Stimulated activated CD4-positive, alpha-beta T cell treated with anti-CD3 and anti-CD28 coated beads, Interleukin-12 subunit alpha, Interleukin-12 subunit beta, amount 100 ng/mL, for 4 hours (primary cell): ENCODE measurements around the gene MLH1.
"Not testable (repeated sequence)": the region's sequence is repeated elsewhere in the genome, so short reads cannot be mapped to it uniquely, and the experiment has no call there.

Experiments used
- DNase-seq: peaks from one replicate; pipeline ENCODE4 v3.0.0-alpha.2; 2020

MLH1 gene

GRCh38 chr3:37040231-37040630, 46.9 kb downstream of the MLH1 start:
- no peak for DNase-seq

DNA sequence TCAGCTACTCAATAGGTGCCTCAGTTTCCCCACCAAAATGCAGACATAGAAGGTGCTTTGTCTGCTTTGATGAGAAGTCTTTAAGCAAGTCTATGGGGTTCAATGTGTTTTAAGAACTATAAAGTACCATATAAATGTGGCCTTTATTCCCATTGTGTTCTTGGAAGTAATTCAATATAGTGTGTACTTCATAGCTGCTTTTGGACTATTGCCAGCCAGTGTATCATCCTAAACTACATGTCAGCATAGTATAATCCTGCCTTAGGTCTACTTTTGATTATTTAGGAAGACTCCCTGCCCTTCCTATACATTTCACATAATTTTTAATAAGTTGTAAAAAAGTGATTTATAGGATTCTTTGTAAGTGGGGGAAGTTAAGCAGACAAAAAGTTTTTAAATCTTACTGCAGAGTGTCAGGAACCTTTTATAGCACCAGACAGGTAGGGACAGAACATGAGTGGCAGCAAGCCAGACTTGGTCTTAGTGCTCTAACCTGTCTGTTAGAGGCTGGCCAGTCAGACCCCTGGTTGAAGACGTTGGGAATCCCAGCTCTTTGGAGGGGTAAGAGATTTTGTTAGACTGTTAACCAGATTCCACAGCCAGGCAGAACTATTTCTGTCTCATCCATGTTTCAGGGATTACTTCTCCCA, 48.4 kb downstream of the MLH1 start:
- DNase-seq = no peak

DNA sequence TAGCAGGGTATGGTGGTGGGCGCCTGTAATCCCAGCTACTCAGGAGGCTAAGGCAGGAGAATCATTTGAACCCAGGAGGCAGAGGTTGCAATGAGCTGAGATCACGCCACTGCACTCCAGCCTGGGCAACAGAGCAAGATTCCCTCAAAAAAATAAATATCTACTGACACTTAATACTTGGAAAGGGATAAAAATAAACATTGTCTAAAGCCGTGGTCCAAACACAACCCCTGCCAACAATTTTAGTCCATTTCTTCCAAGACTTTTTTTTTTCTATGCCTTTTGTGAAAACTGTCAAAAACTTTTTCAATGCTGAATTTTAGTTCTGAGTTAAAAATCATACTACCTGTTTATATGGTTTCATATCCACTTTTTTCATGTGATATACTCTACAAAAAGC, 49.4 kb downstream of the MLH1 start:
- not testable (repeated sequence) for DNase-seq

DNA sequence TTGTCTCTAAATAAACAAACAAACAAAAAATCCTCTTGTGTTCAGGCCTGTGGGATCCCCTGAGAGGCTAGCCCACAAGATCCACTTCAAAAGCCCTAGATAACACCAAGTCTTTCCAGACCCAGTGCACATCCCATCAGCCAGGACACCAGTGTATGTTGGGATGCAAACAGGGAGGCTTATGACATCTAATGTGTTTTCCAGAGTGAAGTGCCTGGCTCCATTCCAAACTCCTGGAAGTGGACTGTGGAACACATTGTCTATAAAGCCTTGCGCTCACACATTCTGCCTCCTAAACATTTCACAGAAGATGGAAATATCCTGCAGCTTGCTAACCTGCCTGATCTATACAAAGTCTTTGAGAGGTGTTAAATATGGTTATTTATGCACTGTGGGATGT, 57.0 kb downstream of the MLH1 start:
- DNase-seq = no peak

GRCh38 chr3:37052860-37053259, 59.5 kb downstream of the MLH1 start:
- no peak for DNase-seq

DNA sequence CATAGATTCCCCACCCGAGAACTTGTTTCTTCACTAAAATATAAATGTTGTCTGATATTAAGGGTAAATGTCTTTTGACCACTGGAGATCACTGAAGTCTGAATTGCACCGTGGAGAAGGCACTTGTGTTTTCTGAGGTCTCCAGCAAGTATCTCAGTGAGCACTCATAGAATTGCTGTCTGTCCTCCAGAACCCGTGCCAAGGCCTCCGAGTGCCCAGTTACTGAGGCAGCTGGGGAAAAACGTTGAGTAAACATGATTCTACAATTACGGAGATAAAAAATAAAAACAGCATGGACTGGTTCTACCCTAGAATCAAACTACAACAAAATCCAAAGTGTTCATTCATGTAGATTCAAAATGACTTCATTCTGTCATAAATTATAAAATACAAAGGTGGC, 60.0 kb downstream of the MLH1 start:
- DNase-seq = no peak

DNA sequence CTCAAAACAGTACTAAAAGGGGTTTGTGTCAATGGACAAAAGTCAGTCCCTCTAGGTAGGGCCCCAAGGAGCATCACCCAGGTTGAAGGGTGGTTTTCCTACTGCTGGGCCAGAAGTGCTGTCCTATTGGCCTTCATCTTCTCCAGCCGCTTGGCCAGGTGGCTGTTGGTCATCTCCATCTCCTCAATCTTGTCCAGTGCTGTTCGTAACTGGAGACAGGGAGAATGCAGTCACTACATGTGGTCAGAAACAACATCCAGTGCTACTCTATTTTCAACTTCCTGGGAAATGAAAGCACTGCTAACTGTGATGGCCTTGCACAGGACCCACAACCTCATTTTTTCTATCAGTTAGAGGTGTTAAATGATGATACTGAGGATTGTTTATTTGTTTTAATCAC, 60.4 kb downstream of the MLH1 start:
- no peak for DNase-seq

GRCh38 chr3:37054370-37054769, 61.1 kb downstream of the MLH1 start:
- no peak for DNase-seq

GRCh38 chr3:37055077-37055476, 61.8 kb downstream of the MLH1 start:
- DNase-seq = not testable (repeated sequence)

DNA sequence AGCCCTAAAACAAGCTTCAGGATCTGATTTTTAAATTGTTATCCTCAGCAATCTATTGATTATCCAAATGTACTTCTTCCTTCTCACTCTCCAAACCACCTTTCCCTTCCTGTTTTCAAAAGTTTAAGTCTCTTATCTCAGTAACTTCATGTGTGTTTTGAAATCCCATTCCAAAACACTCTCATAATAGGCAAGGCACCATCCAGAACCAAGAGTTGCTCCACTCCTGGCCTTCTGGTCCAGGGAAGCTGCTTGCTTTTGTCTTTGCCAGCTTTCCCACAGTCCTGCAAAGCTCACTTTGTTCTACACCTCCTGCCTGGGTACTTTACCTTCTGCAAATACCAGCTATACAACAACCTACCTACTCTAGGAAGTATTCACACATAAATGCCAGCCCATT, 63.5 kb downstream of the MLH1 start:
- DNase-seq = no peak

DNA sequence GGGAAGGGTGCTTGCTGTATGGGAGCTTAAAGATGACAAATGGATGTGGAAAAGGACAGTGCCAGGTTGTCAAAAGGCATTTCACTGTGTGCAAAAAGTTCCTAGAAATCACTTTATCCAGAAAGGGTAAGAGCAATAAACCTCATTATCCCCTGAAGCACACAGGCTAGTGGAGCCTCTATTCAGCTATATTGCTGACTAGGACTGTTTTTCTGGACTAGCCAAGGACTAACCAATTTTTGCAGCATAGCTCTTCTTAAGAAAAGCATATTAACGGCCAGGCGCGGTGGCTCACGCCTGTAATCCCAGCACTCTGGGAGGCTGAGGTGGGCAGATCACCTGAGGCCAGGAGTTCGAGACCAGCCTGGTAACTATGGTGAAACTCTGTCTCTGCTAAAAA, 64.8 kb downstream of the MLH1 start:
- DNase-seq = no peak

GRCh38 chr3:37064747-37065146, 71.4 kb downstream of the MLH1 start:
- DNase-seq = no peak

- DNase-seq = no peak
Observed at GRCh38 chr3:37067577-37067976, 74.3 kb downstream of the MLH1 start.

DNA sequence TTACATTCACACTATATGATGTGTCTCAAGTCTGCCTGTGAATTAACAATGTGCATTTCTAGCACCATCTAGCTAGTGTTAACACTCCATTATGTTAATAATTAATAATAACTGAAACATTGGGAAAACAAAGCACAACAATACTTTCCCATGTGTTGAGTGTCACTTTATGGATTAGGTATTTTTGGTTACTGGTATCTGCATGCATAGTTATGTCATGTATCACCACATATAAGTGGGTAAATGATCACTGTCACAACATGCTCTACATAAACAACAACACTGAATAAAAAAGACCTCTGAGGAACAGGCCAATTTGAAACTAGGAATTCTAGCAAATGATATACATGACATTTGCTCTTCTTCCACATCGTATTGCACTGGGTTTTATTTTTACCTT, 74.7 kb downstream of the MLH1 start:
- no peak for DNase-seq

DNA sequence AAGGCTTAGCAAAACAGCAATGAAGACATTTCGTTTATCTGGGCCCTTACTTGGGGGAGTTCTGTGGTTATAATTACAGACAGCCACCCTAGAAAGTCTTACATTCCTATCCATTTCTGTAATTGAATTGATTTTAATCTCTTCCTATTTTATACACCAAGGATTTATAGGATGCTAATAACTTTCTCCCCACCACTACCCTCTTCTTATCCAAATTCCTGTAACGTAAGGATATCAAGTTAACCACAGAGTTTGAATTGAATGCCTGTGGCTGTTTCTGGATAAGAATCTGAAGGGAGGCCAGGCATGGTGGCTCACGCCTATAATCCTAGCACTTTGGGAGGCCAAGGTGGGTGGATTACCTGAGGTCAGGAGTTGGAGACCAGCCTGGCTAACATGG, 78.6 kb downstream of the MLH1 start:
- no peak for DNase-seq

- no peak for DNase-seq
Observed at GRCh38 chr3:37072892-37073291, 79.6 kb downstream of the MLH1 start.

DNA sequence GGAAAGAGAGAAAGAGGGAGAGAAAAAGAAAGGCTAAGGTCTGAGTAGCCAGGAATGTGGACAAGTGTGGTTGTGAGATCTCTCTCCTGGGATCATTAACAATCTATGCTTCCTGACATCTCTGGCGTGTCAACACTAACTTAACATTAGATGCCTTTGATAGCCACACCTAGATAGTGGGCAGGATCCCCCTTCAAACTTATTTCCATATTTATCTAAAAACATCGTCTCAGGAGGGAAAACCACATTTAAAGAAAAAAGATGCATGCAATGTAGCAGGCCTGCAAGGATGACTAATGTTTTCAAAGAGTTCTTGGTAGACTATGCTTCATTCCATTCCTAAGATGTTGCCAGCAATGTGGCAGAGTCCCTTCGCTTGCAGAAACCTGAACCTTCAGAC, 80.9 kb downstream of the MLH1 start:
- no peak for DNase-seq

GRCh38 chr3:37075955-37076354, 82.6 kb downstream of the MLH1 start:
- DNase-seq = no peak

GRCh38 chr3:37082317-37082716, 89.0 kb downstream of the MLH1 start:
- DNase-seq = no peak

GRCh38 chr3:37086918-37087317, 93.6 kb downstream of the MLH1 start:
- no peak for DNase-seq

GRCh38 chr3:37087870-37088269, 94.6 kb downstream of the MLH1 start:
- no peak for DNase-seq

GRCh38 chr3:37092484-37092883, 99.2 kb downstream of the MLH1 start:
- DNase-seq = no peak

DNA sequence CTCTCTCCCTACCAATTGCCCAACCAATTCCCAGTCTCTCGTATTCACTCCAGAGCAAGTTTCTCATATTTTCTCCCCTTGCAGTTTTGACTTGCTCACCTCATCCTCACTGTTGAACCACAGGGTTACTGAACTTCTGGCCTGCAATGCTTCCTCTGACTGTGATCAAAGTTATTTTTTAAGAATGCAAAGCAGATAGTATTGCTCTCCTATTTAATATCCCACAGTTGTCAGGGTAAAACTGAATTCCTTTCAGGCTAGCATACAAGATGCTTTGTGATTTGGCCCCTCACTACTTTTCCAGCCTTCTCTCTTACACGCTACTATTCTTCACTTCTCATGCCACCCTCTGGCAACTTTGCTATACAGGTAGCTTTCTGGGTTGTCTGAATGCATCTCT, 100.2 kb downstream of the MLH1 start:
- no peak for DNase-seq

GRCh38 chr3:37094636-37095035, 101.3 kb downstream of the MLH1 start:
- DNase-seq = no peak

GRCh38 chr3:37096288-37096687, 103.0 kb downstream of the MLH1 start:
- DNase-seq = no peak

DNA sequence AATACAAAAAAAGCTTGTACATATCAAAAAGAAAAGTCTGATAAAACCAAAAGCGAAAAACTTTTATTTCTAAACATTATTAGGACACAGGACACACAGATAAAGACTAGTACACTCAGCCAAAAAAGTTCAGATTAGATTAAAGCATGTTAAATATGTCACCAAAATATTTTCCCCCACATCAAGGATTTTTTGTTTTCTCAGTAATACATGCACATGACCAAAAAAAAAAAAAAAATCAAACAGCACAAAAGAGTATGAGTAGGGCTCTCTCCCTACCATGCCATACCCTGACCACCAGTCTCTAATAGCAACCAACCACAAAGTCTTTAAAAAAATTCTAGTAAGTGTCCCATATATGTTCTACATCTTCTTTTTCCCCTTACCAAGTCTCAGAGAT, 103.7 kb downstream of the MLH1 start:
- no peak for DNase-seq
